SU-DHL-6 (cell line): ENCODE measurements around the gene SOS1.

Experiments used
- H2AFZ ChIP-seq: fragments of 200-600 bp; sonication (generic); 2 replicates; pipeline ENCODE4 v1.6.1; 2014; ENCODE audit warnings: low read depth, mild to moderate bottlenecking, moderate library complexity, mixed read lengths, antibody characterized with exemption, low read length; ENCODE audit not compliant: severe bottlenecking
- H3F3A ChIP-seq: fragments of 200-600 bp; shearing (Covaris generic); 2 replicates; pipeline ENCODE4 v1.6.0; 2016; ENCODE audit warnings: antibody characterized with exemption, mild to moderate bottlenecking; ENCODE audit not compliant: insufficient read depth
- H3K27ac ChIP-seq: fragments of 200-600 bp; sonication (generic); 2 replicates; pipeline ENCODE4 v1.5.1; 2016; ENCODE audit warnings: low read depth, mild to moderate bottlenecking, low read length, moderate library complexity, mixed read lengths
- H3K27me3 ChIP-seq: fragments of 200-600 bp; sonication (generic), shearing (Covaris generic); 2 replicates; pipeline ENCODE4 v1.6.0; 2014; ENCODE audit warnings: mild to moderate bottlenecking, low read length
- H3K36me3 ChIP-seq: fragments of 200-600 bp; sonication (generic); 2 replicates; pipeline ENCODE4 v1.6.1; 2014; ENCODE audit warnings: mild to moderate bottlenecking, low read length, mixed read lengths
- H3K4me2 ChIP-seq: fragments of 300-600, 200-600 bp; shearing (Covaris generic), sonication (generic); 2 replicates; pipeline ENCODE4 v1.6.0; 2014; ENCODE audit warnings: low read length, low read depth, mild to moderate bottlenecking; ENCODE audit not compliant: poor library complexity, severe bottlenecking
- H3K4me3 ChIP-seq: fragments of 200-600 bp; sonication (generic); 2 replicates; pipeline ENCODE4 v1.5.1; 2014; ENCODE audit warnings: antibody characterized with exemption, low read length, mild to moderate bottlenecking, mixed read lengths; ENCODE audit not compliant: insufficient read depth, poor library complexity, severe bottlenecking
- H3K79me2 ChIP-seq: fragments of 200-600 bp; sonication (generic); 2 replicates; pipeline ENCODE4 v1.6.1; 2014; ENCODE audit warnings: mild to moderate bottlenecking, low read length, moderate library complexity; ENCODE audit not compliant: insufficient read depth
- H3K9ac ChIP-seq: fragments of 200-600 bp; sonication (generic); 2 replicates; pipeline ENCODE4 v1.7.0; 2014; ENCODE audit warnings: mild to moderate bottlenecking, low read length
- H3K9me2 ChIP-seq: fragments of 200-600 bp; sonication (generic); replicated peaks from 2 replicates; pipeline ENCODE4 v1.6.1; 2014; ENCODE audit warnings: low read length; ENCODE audit not compliant: insufficient read depth
- H3K9me3 ChIP-seq: fragments of 200-600 bp; sonication (generic); 2 replicates; pipeline ENCODE4 v1.6.1; 2014; ENCODE audit warnings: low read length, mixed read lengths; ENCODE audit not compliant: insufficient read depth
- H4K20me1 ChIP-seq: fragments of 200-600 bp; sonication (generic); 2 replicates; pipeline ENCODE4 v1.6.1; 2014; ENCODE audit warnings: low read depth, mild to moderate bottlenecking, antibody characterized with exemption, low read length, moderate library complexity, mixed read lengths
- CTCF ChIP-seq: fragments of 200-600 bp; sonication (generic); IDR thresholded peaks from one replicate; pipeline ENCODE4 v1.5.1; 2017; ENCODE audit warnings: antibody characterized with exemption, mild to moderate bottlenecking, low read length, moderate library complexity; ENCODE audit not compliant: insufficient read depth, poor library complexity, severe bottlenecking
- EZH2phosphoT487 ChIP-seq: fragments of 200-600 bp; sonication (generic), shearing (Covaris generic); conservative IDR thresholded peaks from 2 replicates; pipeline ENCODE4 v1.6.1; 2018; ENCODE audit warnings: mild to moderate bottlenecking, antibody characterized with exemption, low read length, moderate library complexity, mixed read lengths

Gene SOS1

GRCh38 chr2:39120521-39120770 is 405 bp downstream of the SOS1 start:
- H4K20me1 ChIP-seq = no peaks in the 10 kb centered on the region; the same call in 1 of the 2 replicates
- H3K36me3 ChIP-seq = 0 out of 2 replicates have a peak, but pooled peaks cover 4% of the 10 kb centered on the region
- H3K27ac ChIP-seq = peak overlapping the region; percentile 70
- no peaks in the 10 kb centered on the region for H3K9me2 ChIP-seq
- H3K79me2 ChIP-seq = peaks cover 62% of the 10 kb centered on the region
- H3K4me3 ChIP-seq = peak overlapping the region; percentile 75
- H3K9me3 ChIP-seq = no peaks in the 10 kb centered on the region
- no peak for TF ChIP-seq EZH2phosphoT487
- H3K9ac ChIP-seq = peak overlapping the region; percentile 81
- peak overlapping the region; percentile 67 for H3K4me2 ChIP-seq
- H3F3A ChIP-seq = peaks cover 7% of the 10 kb centered on the region; the same call in 1 of the 2 replicates
- no peaks in the 10 kb centered on the region for H3K27me3 ChIP-seq
- H2AFZ ChIP-seq = no peak overlapping the region

GRCh38 chr2:39119732-39120520 is 925 bp downstream of the SOS1 start:
- peak overlapping the region; percentile 81 for H3K9ac ChIP-seq

DNA sequence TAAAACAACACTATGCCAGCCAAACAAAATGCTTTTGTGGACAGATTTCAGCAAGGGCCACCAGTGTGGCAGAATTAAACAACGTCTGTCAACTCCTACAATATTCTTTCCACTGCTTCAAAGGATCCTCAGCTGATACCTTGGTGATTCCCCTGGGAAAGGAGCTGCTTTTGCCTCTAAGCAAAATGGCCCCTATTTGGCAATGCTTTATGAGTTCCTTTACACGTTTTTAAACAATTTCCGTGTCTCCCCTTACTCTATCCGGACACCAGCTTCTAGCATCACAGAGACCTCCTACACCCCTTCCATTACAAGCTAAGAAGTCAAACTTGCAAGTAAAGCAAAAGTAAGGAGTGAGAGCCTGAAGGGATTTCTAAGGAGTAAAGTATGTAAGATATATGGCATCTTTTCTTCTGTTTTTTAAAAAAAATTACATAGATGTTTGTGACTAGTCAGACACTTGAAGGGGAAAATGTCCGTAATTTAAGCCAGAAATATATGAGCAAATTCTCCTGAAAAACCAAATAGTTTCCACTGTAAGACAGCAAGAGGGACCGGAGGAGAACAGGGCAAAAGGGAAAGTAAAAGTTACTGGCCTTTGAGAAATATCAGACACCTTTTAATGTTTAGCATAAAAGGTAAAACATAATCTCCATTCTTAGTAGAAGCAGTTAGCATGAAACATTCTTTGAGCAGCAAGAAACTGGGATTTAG is 1.9 kb downstream of the SOS1 start:
- H3K27ac ChIP-seq = peak overlapping the region; percentile 48
- no peak overlapping the region for H2AFZ ChIP-seq
- H3F3A ChIP-seq = peaks cover 7% of the 10 kb centered on the region; the same call in 1 of the 2 replicates
- H3K9me3 ChIP-seq = no peaks in the 10 kb centered on the region
- H3K9ac ChIP-seq = peak overlapping the region; percentile 81
- H3K79me2 ChIP-seq = peaks cover 74% of the 10 kb centered on the region
- 0 out of 2 replicates have a peak, but pooled peaks cover 4% of the 10 kb centered on the region for H3K36me3 ChIP-seq
- H3K27me3 ChIP-seq = no peaks in the 10 kb centered on the region
- TF ChIP-seq CTCF (no peak), EZH2phosphoT487 (no peak)
- no peaks in the 10 kb centered on the region for H3K9me2 ChIP-seq
- H3K4me3 ChIP-seq = peak overlapping the region; percentile 75
- H3K4me2 ChIP-seq = peak overlapping the region; percentile 83
- H4K20me1 ChIP-seq = no peaks in the 10 kb centered on the region; the same call in 1 of the 2 replicates

More at GRCh38 chr2:39119732-39120520, 925 bp downstream of the SOS1 start:
- H3K9me3 ChIP-seq = no peaks in the 10 kb centered on the region
- H3F3A ChIP-seq = peaks cover 7% of the 10 kb centered on the region; the same call in 1 of the 2 replicates
- H4K20me1 ChIP-seq = no peaks in the 10 kb centered on the region; the same call in 1 of the 2 replicates
- peak overlapping the region; percentile 58 for H2AFZ ChIP-seq
- H3K27me3 ChIP-seq = no peaks in the 10 kb centered on the region
- H3K79me2 ChIP-seq = peaks cover 67% of the 10 kb centered on the region
- H3K4me2 ChIP-seq = peak overlapping the region; percentile 83
- H3K9me2 ChIP-seq = no peaks in the 10 kb centered on the region
- 0 out of 2 replicates have a peak, but pooled peaks cover 4% of the 10 kb centered on the region for H3K36me3 ChIP-seq
- H3K4me3 ChIP-seq = peak overlapping the region; percentile 75
- peak overlapping the region; percentile 48 for H3K27ac ChIP-seq
- TF ChIP-seq EZH2phosphoT487 = no peak
- TF ChIP-seq CTCF = no peak
